GM18508 (cell line): ENCODE data around the gene PNMA8B.

Source experiments
- ATAC-seq: cut with Tn5 transposase; IDR thresholded peaks from one replicate; pipeline ENCODE4 v1.9.1; 2021; ENCODE audit warnings: moderate number of reproducible peaks; ENCODE audit not compliant: insufficient read depth, unreplicated experiment

PNMA8B gene

GRCh38 chr19:46461537-46461936, 34.1 kb downstream of the PNMA8B start:
- ATAC-seq, result no peak

DNA sequence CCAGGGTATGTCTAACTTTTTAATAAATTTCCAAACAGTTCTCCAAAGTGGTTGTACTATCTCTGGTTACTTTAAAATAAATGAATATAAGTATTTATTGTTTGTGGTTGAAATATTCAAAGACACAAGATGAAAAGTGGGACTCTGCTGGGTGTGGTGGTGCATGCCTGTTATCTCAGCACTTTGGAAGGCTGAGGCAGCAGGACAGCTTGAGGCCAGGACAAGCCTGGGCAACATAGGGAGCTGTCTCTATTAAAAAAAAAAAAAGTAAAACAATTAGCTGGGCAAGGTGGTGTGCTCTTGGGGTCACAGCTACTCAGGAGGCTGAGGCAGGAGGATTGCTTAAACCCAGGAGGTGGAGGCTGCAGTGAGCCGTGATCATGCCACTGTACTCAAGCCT, 34.7 kb downstream of the PNMA8B start:
- no peak for ATAC-seq

- ATAC-seq, result no peak
Measured at GRCh38 chr19:46460055-46460454, 35.6 kb downstream of the PNMA8B start.

DNA sequence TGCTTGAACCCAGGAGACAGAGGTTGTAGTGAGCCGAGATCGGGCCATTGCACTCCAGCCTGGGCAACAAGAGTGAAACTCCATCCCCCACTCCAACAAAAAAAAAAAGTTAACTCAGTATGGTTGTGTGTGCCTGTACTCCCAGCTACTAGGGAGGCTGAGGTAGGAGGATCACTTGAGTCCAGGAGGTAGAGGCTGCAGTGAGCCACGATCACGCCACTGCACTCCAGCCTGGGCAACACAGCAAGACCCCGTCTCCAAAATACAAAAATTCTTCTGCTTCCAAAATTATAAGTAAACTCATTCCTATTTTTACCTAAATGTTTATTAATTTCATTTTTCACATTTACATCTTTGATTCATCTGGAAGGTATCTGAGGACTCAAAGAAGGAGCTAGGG, 38.7 kb downstream of the PNMA8B start:
- ATAC-seq, result no peak

DNA sequence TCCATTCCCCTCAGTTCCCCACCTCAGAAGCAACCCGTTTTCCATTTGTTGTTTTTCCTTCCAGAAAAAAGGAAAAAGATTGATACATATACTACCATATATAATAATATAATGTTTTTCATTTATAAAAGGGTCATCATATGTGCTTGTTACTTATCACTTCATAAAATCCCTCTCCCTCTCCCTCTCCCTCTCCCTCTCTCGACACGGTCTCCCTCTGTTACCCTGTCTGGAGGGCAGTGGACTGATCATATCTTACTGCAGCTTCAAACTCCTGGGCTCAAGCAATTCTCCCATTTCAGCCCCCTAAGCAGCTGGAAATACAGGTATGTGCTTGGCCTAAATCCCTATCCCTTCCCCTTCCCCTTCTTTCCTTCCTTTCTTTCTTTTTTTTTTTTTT, 41.4 kb downstream of the PNMA8B start:
- ATAC-seq, result no peak

DNA sequence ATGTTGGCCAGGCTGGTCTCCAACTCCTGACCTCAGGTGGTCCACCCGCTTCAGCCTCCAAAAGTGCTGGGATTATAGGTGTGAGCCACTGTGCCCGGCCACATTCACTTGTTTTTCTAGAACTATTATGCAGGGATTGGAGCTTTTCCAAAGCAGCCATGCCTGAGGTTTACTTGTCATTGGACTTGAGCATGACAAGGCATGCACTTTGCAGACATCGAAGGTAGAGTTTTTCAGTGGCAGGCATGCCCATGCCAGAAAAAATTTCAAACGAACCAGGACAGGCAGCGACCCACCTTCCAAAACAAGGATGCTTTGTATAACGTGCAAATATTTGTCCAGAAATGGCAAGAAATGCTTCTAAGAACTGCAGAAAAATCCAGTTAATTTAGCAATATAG, 42.0 kb downstream of the PNMA8B start:
- no peak for ATAC-seq

DNA sequence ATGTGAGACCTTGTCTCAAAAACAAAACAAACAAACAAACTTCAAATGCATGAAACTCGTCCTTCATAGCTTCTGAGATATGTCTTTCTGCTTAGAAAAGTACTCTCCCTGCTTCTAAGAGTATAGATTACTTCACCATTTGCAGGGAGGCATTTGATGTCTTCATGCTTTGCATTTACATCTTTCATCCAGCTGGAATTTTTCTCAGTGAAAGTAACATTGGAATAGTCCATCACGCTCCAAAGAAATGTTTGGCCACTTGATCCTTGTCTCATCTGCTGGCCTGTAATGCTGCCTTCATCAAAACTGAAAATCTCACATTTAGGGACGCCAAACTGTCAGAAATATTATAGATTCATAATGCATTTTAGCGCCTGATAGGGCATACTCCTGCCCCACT, 43.5 kb downstream of the PNMA8B start:
- ATAC-seq, result no peak

DNA sequence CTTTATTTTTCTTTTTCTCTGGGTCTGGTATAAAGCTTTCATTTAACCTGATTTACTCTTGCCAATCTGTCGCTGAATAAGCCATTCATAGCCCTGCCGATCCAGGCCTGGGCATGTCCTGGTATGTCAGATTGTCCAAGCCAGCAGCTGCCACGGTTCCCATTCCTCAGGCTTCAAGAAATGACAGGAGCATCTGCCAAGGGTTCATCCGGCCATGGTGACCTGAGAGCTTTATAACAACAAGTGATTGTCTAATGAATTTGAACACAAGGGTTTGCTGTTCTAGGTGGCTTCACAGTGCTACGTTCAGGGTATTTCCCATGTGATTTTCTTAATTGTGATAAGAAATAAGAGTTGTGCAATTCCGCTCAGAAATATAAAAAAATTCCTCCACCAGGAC, 44.3 kb downstream of the PNMA8B start:
- ATAC-seq, result no peak

GRCh38 chr19:46450737-46451136, 44.9 kb downstream of the PNMA8B start:
- ATAC-seq, result no peak

GRCh38 chr19:46449228-46449627, 46.4 kb downstream of the PNMA8B start:
- no peak for ATAC-seq

- ATAC-seq, result no peak
Measured at GRCh38 chr19:46448601-46449000, 47.1 kb downstream of the PNMA8B start.

- ATAC-seq, result no peak
Measured at GRCh38 chr19:46447824-46448223, 47.8 kb downstream of the PNMA8B start.

DNA sequence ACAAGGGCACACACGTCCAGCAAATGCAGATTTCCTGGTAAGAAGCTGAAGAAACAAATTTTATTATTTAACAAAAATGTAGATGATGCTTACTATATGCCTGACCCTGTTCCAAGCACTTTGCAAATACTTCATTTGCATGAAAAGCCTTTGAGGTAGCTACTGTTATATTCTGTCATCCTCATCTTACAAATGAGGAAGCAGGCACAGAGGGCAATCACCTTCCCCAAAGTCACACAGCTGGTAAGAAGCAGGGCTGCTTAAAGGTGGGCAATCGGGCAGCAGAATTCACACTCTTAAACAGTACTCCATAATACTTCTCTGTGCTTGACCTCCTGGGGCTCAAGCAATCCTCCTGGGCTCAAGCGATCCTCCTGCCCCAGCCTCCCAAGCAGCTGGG, 48.7 kb downstream of the PNMA8B start:
- no peak for ATAC-seq

DNA sequence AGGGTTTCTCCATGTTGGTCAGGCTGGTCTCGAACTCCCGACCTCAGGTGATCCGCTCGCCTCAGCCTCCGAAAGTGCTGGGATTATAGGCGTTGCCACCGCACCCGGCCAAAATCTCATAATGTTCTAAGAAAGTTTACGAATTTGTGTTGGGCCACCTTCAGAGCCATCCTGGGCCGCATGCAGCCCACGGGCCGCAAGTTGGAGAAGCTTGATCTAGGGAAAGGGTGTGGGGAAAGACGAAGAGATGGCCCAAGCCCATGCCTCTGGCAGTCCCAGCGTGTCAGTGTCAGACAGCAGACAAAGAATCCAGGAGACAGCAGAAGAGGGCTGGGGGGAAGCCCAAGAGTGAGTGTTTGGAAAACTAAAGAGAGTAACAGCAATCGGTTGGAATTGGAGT, 49.6 kb downstream of the PNMA8B start:
- no peak for ATAC-seq

- no peak for ATAC-seq
Measured at GRCh38 chr19:46442808-46443450, 52.7 kb downstream of the PNMA8B start.

DNA sequence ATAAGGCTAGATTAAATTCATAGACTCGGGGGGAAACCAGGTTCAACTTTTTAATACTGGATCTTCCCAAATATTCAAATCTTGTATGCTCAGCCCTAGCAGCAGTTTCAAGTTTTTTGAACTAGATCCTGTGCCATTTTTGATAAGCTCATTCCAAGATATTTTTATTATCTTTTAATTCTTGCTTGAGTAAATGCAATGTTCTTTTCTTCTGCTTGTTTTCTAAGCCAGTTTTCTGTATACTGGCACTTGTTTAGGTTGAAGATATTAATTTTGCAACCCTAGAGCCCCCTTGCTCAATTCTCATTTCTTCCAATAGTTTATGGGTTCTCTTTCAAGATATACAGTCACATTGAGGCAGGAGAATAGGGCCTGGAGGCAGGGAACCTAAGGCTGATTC, 53.8 kb downstream of the PNMA8B start:
- ATAC-seq, result no peak
